Measurements from ENCODE around the gene CATSPERD. TPM values are rescaled to one million over a fixed set of nuclear protein-coding genes. Genes with fewer than 3 reads are reported as not detected.
"Not testable (repeated sequence)": the region's sequence is repeated elsewhere in the genome, so short reads cannot be mapped to it uniquely, and the experiment has no call there.

The CATSPERD gene
- total RNA-seq, 3 donors from 2014 or later: not detected

GRCh38 chr19:5774921-5775320, 54.5 kb downstream of the CATSPERD start:
- ATAC-seq: no peak
- Mint-ChIP-seq H3K4me3 (no peak overlapping the region), H3K4me1 (ENCODE audit: low read depth) (no peaks in the 10 kb centered on the region), H3K9me3 (no peaks in the 10 kb centered on the region), H3K36me3 (ENCODE audit: insufficient read depth) (no peaks in the 10 kb centered on the region), H3K27me3 (ENCODE audit: low read depth) (peaks cover 2% of the 10 kb centered on the region)
- DNase-seq: no peak

GRCh38 chr19:5775668-5776309, 55.4 kb downstream of the CATSPERD start:
- Mint-ChIP-seq H3K9me3 (no peaks in the 10 kb centered on the region), H3K4me1 (ENCODE audit: low read depth) (no peaks in the 10 kb centered on the region)
- DNase-seq: no peak

GRCh38 chr19:5778402-5778801, 58.0 kb downstream of the CATSPERD start:
- H3K4me3 Mint-ChIP-seq: no peak overlapping the region
- DNase-seq (no peak), ATAC-seq (no peak)
- no peaks in the 10 kb centered on the region for H3K9me3 Mint-ChIP-seq
- no peaks in the 10 kb centered on the region for H3K36me3 Mint-ChIP-seq (ENCODE audit: insufficient read depth)
- H3K27me3 Mint-ChIP-seq (ENCODE audit: low read depth): peaks cover 2% of the 10 kb centered on the region
- H3K4me1 Mint-ChIP-seq (ENCODE audit: low read depth): no peaks in the 10 kb centered on the region

More at GRCh38 chr19:5775668-5776309, 55.4 kb downstream of the CATSPERD start:
- no peaks in the 10 kb centered on the region for H3K36me3 Mint-ChIP-seq (ENCODE audit: insufficient read depth)
- H3K27me3 Mint-ChIP-seq (ENCODE audit: low read depth): peaks cover 2% of the 10 kb centered on the region
- no peak for ATAC-seq
- H3K4me3 Mint-ChIP-seq: no peak overlapping the region

- H3K9me3 Mint-ChIP-seq; H3K27me3 Mint-ChIP-seq (ENCODE audit: low read depth); ATAC-seq; H3K4me1 Mint-ChIP-seq (ENCODE audit: low read depth); H3K36me3 Mint-ChIP-seq (ENCODE audit: insufficient read depth); H3K4me3 Mint-ChIP-seq; DNase-seq: not testable (repeated sequence)
Observed at GRCh38 chr19:5780916-5781315, 60.5 kb downstream of the CATSPERD start.

GRCh38 chr19:5782322-5782721, 61.9 kb downstream of the CATSPERD start:
- Mint-ChIP-seq H3K4me1 (ENCODE audit: low read depth) (no peaks in the 10 kb centered on the region), H3K4me3 (no peak overlapping the region), H3K36me3 (ENCODE audit: insufficient read depth) (peaks cover 11% of the 10 kb centered on the region), H3K27me3 (ENCODE audit: low read depth) (no peaks in the 10 kb centered on the region), H3K9me3 (no peaks in the 10 kb centered on the region)
- ATAC-seq (peak; percentile 4 to 6), DNase-seq (no peak)

- DNase-seq (no peak), ATAC-seq (peak in 1 of 2 donors; percentile 7)
- no peak overlapping the region for H3K4me3 Mint-ChIP-seq
- H3K4me1 Mint-ChIP-seq (ENCODE audit: low read depth): no peaks in the 10 kb centered on the region
- H3K36me3 Mint-ChIP-seq (ENCODE audit: insufficient read depth): peaks cover 14% of the 10 kb centered on the region
- H3K9me3 Mint-ChIP-seq: no peaks in the 10 kb centered on the region
- H3K27me3 Mint-ChIP-seq (ENCODE audit: low read depth): no peaks in the 10 kb centered on the region
Observed at GRCh38 chr19:5782945-5783919, 62.8 kb downstream of the CATSPERD start.

- ATAC-seq (peak in 1 of 2 donors; percentile 6), DNase-seq (no peak)
- Mint-ChIP-seq H3K4me3 (no peak within 1 kb of the TSS), H3K4me1 (ENCODE audit: low read depth) (no peaks in the 10 kb centered on the region), H3K27me3 (ENCODE audit: low read depth) (no peaks in the 10 kb centered on the region), H3K9me3 (no peaks in the 10 kb centered on the region), H3K36me3 (ENCODE audit: insufficient read depth) (peaks cover 23% of the 10 kb centered on the region)
Observed at GRCh38 chr19:5784581-5785147, 64.2 kb downstream of the CATSPERD start, which contains the start of gene PRR22. TSS of gene PRR22 (minus strand) at chr19:5784746. CDS start at chr19:5784660, 86 bp downstream.

- ATAC-seq (no peak), DNase-seq (no peak)
- Mint-ChIP-seq H3K4me3 (no peak overlapping the region), H3K27me3 (ENCODE audit: low read depth) (no peaks in the 10 kb centered on the region), H3K4me1 (ENCODE audit: low read depth) (peaks cover 5% of the 10 kb centered on the region), H3K9me3 (no peaks in the 10 kb centered on the region), H3K36me3 (ENCODE audit: insufficient read depth) (peaks cover 28% of the 10 kb centered on the region)
Observed at GRCh38 chr19:5785423-5785822, 65.0 kb downstream of the CATSPERD start.

- Mint-ChIP-seq H3K4me1 (ENCODE audit: low read depth) (peaks cover 10% of the 10 kb centered on the region), H3K36me3 (ENCODE audit: insufficient read depth) (peaks cover 32% of the 10 kb centered on the region), H3K9me3 (no peaks in the 10 kb centered on the region), H3K4me3 (no peak overlapping the region), H3K27me3 (ENCODE audit: low read depth) (no peaks in the 10 kb centered on the region)
- ATAC-seq: no peak
- DNase-seq: no peak
Observed at GRCh38 chr19:5786593-5787408, 66.4 kb downstream of the CATSPERD start.

GRCh38 chr19:5787409-5788182, 67.2 kb downstream of the CATSPERD start:
- Mint-ChIP-seq H3K27me3 (ENCODE audit: low read depth) (no peaks in the 10 kb centered on the region), H3K9me3 (no peaks in the 10 kb centered on the region), H3K4me3 (no peak overlapping the region), H3K4me1 (ENCODE audit: low read depth) (peaks cover 10% of the 10 kb centered on the region), H3K36me3 (ENCODE audit: insufficient read depth) (peaks cover 32% of the 10 kb centered on the region)
- no peak for DNase-seq
- no peak for ATAC-seq

GRCh38 chr19:5788422-5788821, 68.0 kb downstream of the CATSPERD start:
- Mint-ChIP-seq H3K27me3 (ENCODE audit: low read depth) (peaks cover 1% of the 10 kb centered on the region), H3K4me1 (ENCODE audit: low read depth) (peaks cover 10% of the 10 kb centered on the region), H3K4me3 (peak overlapping the region; percentile 50), H3K36me3 (ENCODE audit: insufficient read depth) (peaks cover 32% of the 10 kb centered on the region), H3K9me3 (no peaks in the 10 kb centered on the region)
- DNase-seq: no peak
- no peak for ATAC-seq

- Mint-ChIP-seq H3K4me3 (peak overlapping the region; percentile 100), H3K36me3 (ENCODE audit: insufficient read depth) (peaks cover 31% of the 10 kb centered on the region), H3K9me3 (no peaks in the 10 kb centered on the region), H3K4me1 (ENCODE audit: low read depth) (peaks cover 10% of the 10 kb centered on the region), H3K27me3 (ENCODE audit: low read depth) (peaks cover 1% of the 10 kb centered on the region)
- DNase-seq (no peak), ATAC-seq (no peak)
Observed at GRCh38 chr19:5789351-5789761, 68.9 kb downstream of the CATSPERD start.

- H3K36me3 Mint-ChIP-seq (ENCODE audit: insufficient read depth): peaks cover 31% of the 10 kb centered on the region
- no peaks in the 10 kb centered on the region for H3K9me3 Mint-ChIP-seq
- H3K27me3 Mint-ChIP-seq (ENCODE audit: low read depth): peaks cover 1% of the 10 kb centered on the region
- DNase-seq (no peak), ATAC-seq (no peak)
- peak overlapping the region; percentile 100 for H3K4me3 Mint-ChIP-seq
- H3K4me1 Mint-ChIP-seq (ENCODE audit: low read depth): peaks cover 10% of the 10 kb centered on the region
Observed at GRCh38 chr19:5789886-5790558, 69.6 kb downstream of the CATSPERD start.

Measured in activated T-cell treated with anti-CD3 and anti-CD28 coated beads, Interleukin-2, amount 50 U/mL, for 4 hours (primary cell).